KBM-7 (cell line): ENCODE measurements around the gene EFHC2.
"Not testable (repeated sequence)": the region's sequence is repeated elsewhere in the genome, so short reads cannot be mapped to it uniquely, and the experiment has no call there.

Source experiments
- DNase-seq: peaks from one replicate; pipeline ENCODE4 v3.0.0-alpha.2; 2015
- in situ Hi-C: fragments of 300-500 bp; cut with MboI; formaldehyde crosslinking; loops from 2 replicates; pipeline ENCODE4 v1.14.3; 2020; ENCODE audit warnings: low sequenced_read_pairs, low pct_unique_long_range_greater_than_20kb, mixed read lengths

EFHC2 gene

DNA sequence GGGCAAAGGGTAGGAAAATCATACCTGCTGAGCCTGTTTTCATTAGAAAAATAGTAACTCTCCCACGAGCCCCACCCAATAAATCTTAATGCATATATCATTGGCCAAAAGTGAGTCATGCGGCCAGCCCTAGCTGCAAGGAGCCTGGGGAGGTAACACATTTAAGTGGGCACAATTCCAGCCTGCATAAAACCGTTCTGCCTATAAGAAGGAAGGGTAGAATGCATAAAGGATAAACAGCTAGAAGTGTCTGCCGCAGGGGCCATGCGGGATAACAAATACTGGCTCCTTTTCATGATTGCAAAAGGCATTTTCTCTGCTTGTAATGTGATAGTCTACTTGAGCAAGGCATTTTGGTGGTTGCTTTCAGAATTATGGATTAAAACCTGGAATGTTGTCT is 37.1 kb downstream of the EFHC2 start:
- in situ Hi-C loops = no loop called here
- no peak for DNase-seq

DNA sequence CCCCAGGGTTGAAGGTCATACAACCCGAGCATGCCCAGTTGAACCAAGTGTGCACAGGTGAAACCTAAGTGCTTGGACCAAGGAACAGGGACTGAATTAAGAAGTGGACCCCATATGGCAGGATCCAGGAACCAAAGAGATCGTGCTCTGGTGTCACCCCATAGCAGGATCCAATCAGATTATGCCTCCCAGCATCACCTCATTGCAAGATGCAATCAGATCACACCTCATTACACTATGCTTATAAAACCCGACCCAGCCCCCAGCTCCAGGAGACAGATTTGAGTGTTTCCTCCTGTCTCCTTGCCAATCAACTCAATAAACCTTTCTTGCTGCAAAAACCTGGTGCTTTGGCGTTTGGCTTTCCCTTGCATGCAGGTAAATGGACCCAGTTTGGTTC is 37.6 kb downstream of the EFHC2 start:
- in situ Hi-C loops = no loop called here
- DNase-seq = no peak

DNA sequence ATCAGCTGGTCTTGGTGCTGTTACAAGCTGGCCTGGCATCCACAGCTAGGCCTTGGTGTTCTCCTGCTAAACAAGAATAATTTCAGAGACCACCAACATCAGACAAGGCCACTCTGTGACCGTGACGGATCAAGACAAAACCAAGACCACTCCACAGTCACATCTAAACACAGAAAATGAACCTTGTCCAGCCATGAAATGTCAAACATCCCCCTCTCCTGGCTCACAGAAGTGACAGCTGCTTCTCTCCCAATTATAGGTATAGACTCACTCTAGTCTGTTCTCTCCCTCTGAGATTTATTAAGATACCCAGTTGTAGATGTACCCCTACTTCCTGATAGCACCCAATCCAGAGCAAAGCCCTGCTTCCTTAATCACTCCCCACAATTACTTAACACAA is 40.4 kb downstream of the EFHC2 start:
- no peak for DNase-seq
- in situ Hi-C loops = no loop called here

DNA sequence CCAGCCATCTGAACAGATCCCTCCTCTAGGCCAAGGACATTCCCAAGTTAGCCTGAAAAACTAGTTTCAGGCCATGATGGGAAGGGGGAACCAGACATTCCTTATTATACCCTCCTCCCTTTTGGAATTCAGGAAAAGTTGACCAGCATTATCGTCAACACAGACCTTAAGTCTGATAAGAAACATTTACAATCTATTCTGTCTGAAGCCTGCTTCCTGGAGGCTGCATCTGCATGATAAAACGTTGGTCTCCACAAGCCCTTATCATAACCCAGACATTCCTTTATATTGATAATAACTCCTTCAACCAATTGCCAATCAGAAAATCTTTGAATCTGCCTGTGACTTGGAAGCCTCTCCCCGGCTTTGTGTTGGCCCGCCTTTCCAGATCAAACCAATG is 44.3 kb downstream of the EFHC2 start:
- in situ Hi-C loops = no loop called here
- DNase-seq = no peak

DNA sequence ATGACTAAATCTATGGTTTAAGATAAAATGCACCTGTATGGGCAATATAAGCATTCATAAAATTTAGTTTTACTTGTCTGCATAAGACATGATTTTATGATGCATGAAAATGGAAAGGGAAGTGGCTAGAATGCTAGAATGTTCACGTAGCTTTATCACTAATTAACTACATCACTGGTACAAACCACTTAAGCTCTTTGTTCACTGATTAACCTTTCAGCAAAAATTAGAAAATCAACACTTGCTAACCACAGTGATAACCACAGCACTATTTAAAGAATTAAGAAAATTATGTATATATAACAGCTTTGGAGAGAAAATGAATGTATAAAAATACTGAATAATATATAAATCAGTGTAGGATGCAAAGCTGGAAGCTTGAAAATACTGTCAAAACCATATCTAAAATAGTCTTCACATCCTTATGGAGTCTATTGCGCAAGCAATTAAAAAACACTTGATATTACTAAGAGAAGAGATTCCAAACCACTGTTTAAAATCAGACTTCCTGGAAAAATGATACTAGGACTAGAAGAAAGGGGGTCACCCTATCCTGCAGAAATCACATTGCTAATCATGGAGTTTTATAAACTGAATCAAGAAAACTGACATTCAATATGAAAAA is 51.9 kb downstream of the EFHC2 start:
- in situ Hi-C loops = no loop called here
- no peak for DNase-seq

DNA sequence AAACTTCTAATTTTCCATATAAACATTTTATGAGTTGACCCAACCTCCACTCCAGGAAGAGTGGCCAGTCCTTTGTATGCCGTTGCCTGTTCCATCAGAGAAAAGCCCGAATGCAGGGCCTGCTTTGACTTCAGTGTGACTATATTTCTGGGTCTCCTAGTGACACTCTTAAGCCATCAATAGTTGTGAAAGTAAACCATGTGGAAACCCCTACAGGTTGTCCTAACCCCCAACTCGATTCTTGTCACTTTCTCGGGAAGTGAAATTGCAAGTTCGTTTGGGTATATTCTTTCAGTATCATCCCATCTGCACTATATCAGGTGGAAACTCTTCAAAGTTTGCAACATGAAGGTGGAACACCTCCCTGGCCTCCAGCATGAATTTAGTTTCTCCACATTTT is 52.8 kb downstream of the EFHC2 start:
- DNase-seq = no peak

DNA sequence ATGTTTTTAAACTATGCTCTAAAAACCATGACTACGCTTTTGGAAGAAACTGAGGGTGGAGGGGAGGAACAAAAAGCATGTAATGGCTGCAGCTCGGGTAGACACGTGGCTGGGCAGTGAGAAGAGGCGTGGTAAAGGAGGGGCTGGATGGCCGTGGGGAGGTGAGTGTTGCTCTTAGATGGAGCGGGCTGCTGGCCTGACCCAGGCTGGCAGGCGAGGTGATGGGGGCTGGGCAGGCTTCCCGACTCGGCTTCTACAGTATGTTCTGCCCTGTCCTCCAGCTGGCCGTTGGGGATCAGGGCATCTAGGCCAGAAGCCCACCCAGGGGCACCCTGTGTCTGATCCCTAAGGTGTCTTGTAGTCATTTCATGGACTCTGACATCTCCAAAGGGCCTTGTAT is 60.7 kb downstream of the EFHC2 start:
- DNase-seq = no peak
- in situ Hi-C loops = no loop called here

More for the DNA sequence above, 52.8 kb downstream of the EFHC2 start:
- in situ Hi-C loops = no loop called here

DNA sequence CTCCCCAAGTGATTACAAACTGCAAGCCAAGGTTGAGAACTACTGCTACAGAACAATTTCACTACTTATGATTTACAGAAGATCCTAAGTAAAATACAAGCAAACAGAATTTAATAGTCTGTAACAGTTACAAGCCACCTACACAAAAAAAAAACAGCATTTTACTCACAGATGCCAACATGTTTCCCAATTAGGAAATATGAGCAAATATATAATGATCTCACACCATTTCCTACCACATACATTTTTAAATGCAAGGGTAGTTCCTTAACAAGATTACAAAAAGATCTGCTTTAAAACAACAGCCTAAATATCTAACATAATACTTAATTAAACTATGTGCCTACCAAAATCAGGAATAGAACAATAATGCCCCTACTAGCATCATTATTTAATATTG is 63.4 kb downstream of the EFHC2 start:
- in situ Hi-C loops = no loop called here

DNA sequence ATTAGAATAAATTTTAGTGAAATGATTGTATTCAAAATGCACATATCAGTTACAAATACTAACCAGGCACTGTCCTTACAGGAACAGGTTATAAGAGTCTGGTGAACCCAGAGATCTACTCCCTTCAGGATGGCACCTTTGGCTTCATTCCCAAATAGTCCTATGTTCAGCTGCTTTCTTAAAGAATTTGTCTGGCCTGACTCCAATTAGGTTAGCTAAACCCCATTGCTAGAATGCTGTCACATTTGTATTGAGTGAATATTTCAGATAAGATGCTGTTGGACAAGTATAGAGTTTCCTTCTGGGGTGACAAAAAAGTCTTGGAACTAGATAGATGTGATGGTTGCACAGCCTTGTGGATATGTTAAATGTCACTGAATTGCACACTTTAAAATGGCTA is 69.4 kb downstream of the EFHC2 start:
- in situ Hi-C loops = no loop called here

More for the DNA sequence above, 63.4 kb downstream of the EFHC2 start:
- no peak for DNase-seq

DNA sequence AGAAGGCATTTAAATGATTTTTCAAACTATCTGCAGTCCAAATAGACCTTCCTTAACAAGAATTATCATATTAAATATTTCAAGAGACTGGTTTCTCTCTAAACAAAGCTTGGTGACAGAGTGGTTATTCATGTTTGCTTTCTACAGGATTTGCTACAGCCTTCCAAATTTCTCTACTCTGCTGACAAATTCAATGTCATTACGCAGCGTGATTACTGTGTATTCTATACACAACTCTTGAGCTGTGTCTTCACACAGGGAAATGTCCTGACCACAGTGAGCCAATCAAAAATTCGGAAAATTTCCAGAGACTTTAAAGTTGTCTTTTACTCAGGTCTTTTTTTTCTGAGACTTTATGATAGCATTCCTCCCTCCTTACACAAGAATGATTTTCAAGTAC is 75.6 kb downstream of the EFHC2 start:
- in situ Hi-C loops = no loop called here

More for the DNA sequence above, 69.4 kb downstream of the EFHC2 start:
- DNase-seq = no peak

DNA sequence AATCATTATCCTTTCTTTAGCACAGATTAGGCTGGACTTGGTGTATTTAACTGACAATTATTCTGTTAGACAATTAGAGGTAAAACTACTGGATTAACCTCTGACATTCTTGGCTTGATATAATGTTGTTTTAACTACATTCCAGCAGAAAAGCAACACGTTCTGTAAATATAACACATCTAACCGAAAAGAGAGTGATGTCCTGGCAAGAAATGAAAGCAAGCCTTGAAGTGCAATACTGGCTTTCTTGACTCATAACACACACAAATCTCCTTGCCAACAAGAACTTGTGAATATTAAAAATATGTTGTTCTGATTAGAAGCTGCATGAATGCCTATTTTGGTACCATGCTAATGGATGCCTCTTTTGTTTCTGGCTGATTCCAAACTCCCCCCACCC is 76.4 kb downstream of the EFHC2 start:
- in situ Hi-C loops = no loop called here
- no peak for DNase-seq

More for the DNA sequence above, 75.6 kb downstream of the EFHC2 start:
- DNase-seq = no peak

DNA sequence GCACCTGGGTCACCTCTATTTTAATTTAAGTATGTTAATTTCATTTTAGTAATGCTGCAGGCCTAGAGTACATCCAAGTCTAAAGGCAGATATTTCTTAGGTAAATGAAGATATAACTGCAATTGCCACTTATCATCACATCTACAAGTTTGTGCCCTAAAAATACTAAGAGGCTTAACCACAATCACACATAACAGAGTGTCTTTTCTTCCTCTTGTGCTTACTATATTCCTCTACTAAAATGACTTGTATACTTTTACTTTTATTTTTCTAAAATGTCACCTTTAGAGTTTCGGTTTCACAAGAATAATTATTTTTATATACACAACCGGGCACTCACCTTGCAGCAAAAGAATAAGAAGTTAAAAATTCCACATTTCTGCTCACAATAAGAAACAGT is 77.9 kb downstream of the EFHC2 start:
- in situ Hi-C loops = no loop called here

DNA sequence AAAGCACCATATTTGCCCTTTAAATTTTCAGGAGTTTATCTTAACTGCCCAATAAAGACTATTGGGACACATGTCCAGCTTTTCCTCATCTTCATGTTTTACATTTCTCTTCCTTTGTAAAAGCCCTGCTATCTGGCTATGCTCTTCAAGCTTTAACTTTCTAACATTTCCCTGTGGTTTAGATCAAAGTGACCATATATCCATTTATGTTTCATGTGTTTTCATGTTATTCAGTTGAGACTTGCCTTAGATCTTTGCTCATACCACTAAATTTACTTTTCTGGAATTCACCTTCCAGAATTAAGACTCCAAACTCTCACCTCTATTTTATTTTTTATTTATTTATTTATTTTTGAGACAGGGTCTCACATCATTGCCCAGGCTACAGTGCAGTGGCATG is 78.5 kb downstream of the EFHC2 start:
- DNase-seq = no peak
- in situ Hi-C loops = no loop called here

More for the DNA sequence above, 77.9 kb downstream of the EFHC2 start:
- DNase-seq = no peak

DNA sequence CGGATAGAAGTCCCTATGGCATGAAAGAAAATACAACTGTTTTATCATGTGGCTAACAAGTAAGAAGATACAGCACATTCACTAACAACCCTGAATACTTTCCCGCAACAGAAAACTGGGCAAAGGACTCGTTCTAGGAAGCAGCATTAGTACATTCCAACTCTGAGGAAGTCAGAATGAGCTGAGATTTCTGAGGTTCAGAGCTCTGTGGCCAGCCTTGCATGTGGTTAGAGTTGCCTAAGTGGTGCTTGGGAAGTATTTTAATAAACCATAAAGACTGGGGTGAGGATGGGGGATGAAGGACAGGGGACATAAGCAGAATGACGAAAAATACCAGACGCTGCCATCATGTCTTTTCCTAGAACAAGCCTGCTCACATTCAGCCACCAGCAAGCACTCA is 82.2 kb downstream of the EFHC2 start:
- no peak for DNase-seq
- in situ Hi-C loops = no loop called here

DNA sequence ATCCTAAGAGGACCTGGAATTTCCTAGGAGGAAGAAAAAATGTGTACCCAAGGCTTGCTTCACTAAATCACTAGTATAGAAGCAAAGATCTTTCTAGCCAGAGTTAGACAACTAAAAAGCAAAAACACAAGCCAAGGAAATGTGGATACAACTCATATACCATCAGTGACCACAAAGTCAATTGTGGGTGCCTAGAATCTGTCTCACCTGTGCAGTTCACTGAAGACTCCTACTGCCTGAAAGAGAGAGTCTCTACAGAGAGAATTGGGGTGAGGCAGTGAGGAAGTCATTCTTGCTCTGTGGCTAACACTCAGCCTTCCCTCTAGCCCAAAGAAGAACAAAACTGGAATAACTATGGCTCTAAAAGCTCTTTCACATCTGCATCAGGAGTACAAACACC is 82.9 kb downstream of the EFHC2 start:
- in situ Hi-C loops = no loop called here

DNA sequence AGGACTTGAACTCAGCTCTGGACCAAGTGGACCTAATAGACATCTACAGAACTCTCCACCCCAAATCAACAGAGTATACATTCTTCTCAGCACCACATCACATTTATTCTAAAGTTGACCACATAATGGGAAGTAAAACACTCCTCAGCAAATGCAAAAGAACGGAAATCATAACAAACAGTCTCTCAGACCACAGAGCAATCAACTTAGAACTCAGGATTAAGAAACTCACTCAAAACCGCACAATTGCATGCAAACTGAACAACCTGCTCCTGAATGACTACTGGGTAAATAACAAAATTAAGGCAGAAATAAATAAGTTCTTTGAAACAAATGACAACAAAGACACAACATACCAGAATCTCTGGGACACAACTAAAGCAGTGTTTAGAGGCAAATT is 87.7 kb downstream of the EFHC2 start:
- peak; percentile 80 for DNase-seq
- in situ Hi-C loops = not testable (repeated sequence)

More for the DNA sequence above, 82.9 kb downstream of the EFHC2 start:
- DNase-seq = no peak

DNA sequence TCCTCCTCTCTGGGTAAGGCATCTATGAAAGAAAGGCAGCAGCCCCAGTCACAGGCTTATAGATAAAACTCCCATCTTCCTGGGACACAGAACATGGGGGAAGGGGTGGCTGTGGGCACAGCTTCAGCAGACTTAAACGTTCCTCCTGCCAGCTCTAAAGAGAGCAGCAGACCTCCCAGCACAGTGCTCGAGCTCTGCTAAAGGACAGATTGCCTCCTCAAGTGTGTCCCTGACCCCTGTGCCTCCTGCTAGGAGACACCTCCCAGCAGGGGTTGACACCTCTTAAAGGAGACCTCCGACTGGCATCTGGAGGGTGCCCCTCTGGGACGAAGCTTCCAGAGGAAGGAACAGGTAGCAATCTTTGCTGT is 89.9 kb downstream of the EFHC2 start:
- no peak for DNase-seq
- in situ Hi-C loops = no loop called here

DNA sequence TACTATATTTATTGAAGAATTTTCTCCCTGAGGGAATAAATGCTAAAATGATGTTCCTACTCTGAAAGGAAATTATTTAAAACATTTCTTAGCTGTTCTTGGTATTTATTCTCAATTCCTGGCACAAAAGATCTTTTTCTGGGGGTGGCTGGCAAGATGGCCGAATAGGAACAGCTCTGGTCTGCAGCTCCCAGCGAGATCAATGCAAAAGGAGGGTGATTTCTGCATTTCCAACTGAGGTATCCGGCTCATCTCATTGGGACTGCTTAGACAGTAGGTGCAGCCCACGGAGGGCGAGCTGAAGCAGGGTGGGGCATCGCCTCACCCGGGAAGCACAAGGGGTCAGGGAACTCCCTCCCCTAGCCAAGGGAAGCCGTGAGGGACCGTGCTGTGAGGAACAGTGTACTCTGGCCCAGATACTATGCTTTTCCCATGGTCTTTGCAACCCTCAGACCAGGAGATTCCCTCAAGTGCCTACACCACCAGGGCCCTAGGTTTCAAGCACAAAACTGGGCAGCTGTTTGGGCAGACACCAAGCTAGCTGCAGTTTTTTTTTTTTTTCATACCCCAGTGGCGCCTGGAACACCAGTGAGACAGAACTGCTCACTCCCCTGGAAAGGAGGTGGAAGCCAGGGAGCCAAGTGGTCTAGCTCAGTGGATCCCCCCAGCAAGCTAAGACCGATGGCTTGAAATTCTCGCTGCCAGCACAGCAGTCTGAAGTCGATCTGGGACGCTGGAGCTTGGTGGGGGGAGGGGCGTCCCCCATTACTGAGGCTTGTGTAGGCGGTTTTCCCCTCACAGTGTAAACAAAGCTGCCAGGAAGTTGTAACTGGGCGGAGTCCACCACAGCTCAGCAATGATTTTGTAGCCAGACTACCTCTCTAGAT is 90.5 kb downstream of the EFHC2 start:
- in situ Hi-C loops = not testable (repeated sequence)
- peak; percentile 74 for DNase-seq

DNA sequence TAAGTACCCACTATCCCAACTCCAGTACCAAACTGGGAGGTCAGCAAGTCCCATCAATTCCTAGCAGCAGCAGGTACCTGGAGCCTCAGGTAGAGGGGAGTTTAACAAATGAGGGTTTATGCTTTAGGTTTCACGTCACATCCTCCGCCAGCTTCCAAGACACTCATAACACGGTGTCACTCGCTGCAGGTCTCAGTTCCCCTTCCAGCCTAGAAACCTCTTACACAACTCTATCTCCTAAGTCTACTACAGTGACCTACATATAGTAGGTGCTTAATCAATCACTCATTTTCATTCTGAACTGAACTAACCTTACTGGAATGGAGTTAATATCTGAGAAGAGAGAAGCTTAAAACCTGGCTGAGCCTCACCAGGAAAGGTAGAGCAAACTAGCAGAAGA is 96.0 kb downstream of the EFHC2 start:
- in situ Hi-C loops = no loop called here
- DNase-seq = no peak

DNA sequence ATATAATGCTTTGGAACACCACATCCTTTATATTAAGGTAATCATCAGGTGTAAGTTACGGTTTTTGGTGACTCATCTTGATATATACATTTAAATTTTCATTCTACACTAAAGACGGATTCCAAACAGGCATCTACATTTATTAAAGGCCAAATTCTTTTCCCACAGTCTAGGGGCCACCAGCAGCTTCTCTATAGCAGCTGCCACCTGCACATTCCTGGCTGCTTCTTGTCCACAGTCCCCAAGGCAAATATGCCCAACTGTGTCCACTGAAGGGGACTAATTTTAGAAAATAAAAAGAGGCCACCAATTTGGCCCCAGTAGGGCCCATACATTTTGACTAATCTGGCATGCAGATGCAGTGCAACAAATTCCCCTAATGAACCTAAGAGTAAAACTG is 96.6 kb downstream of the EFHC2 start:
- in situ Hi-C loops = no loop called here
- no peak for DNase-seq

DNA sequence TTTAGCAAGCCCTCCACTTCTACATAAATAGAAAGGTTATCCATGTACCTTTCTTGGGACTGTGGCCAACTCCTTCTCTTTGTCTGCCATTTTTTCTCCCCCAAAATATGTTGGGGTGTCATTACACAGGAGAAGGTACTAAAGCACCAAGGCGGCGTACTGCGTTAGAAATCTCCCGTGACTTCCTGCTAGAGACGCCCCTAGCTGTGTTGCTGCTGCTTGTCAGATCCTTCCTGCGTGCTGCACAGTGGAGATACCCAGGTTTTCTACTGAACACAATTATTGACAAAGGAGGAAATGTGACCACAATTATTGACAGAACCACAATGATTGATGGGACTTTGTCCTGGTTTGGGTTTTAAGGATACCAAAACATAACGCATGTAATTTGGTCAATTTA is 97.7 kb downstream of the EFHC2 start:
- DNase-seq = no peak
- in situ Hi-C loops = no loop called here
